Breast epithelium (tissue), 3 donors: ENCODE measurements around the gene KCNA3.

Source experiments
- CTCF ChIP-seq, 3 donors: fragments of 450-650 bp; IDR thresholded peaks; one replicate each; pipeline ENCODE4 v1.5.1; 2016 to 2017; ENCODE audit warnings: antibody characterized with exemption in 3 of 3, mild to moderate bottlenecking in 3 of 3, moderate library complexity in 3 of 3
- POLR2A ChIP-seq: fragments of 450-650 bp; IDR thresholded peaks from one replicate; pipeline ENCODE4 v1.6.1; 2016; ENCODE audit warnings: antibody characterized with exemption, mild to moderate bottlenecking, moderate library complexity

GRCh38 chr1:110645821-110646735 is 28.7 kb downstream of the KCNA3 start:
- no peak for TF ChIP-seq POLR2A
- no peak for TF ChIP-seq CTCF (IDR thresholded peaks at IDR 0.05)
